IMR-90 (cell line): ENCODE measurements around the gene ROBO1.

ENCODE experiments used
- BHLHE40 ChIP-seq: fragments of 150-350 bp; IDR thresholded peaks from 2 replicates; pipeline ENCODE4 v1.6.1; 2016; ENCODE audit warnings: mild to moderate bottlenecking, low read depth, low read length
- CEBPB ChIP-seq: IDR thresholded peaks from 2 replicates; pipeline ENCODE4 v1.6.1; 2012; ENCODE audit warnings: low read depth, low read length, improper control_type of control experiment
- CHD1 ChIP-seq: IDR thresholded peaks from 2 replicates; pipeline ENCODE4 v1.6.1; 2012; ENCODE audit warnings: low read depth, low read length, improper control_type of control experiment
- CTCF ChIP-seq: conservative IDR thresholded peaks from 2 replicates; pipeline ENCODE4 v1.5.1; 2012; ENCODE audit warnings: mild to moderate bottlenecking, low read depth, low read length, improper control_type of control experiment
- ELK1 ChIP-seq: fragments of 150-350 bp; IDR thresholded peaks from 2 replicates; pipeline ENCODE4 v1.6.1; 2016; ENCODE audit warnings: low read depth, mild to moderate bottlenecking, low read length, moderate library complexity, borderline replicate concordance
- MAZ ChIP-seq: IDR thresholded peaks from 2 replicates; pipeline ENCODE4 v1.6.1; 2012; ENCODE audit warnings: low read depth, mild to moderate bottlenecking, low read length, improper control_type of control experiment, moderate library complexity, borderline replicate concordance
- MXI1 ChIP-seq: IDR thresholded peaks from 2 replicates; pipeline ENCODE4 v1.6.1; 2012; ENCODE audit warnings: low read depth, mild to moderate bottlenecking, low read length, moderate library complexity, borderline replicate concordance
- NFE2L2 ChIP-seq: fragments of 150-350 bp; IDR thresholded peaks from 2 replicates; pipeline ENCODE4 v1.6.1; 2016; ENCODE audit warnings: low read depth, mild to moderate bottlenecking, low read length
- POLR2A ChIP-seq: IDR thresholded peaks from 2 replicates; pipeline ENCODE4 v1.6.1; 2012; ENCODE audit warnings: mild to moderate bottlenecking, low read depth, low read length
- RAD21 ChIP-seq: IDR thresholded peaks from 2 replicates; pipeline ENCODE4 v1.6.1; 2012; ENCODE audit warnings: low read length, improper control_type of control experiment
- RFX5 ChIP-seq: IDR thresholded peaks from 2 replicates; pipeline ENCODE4 v1.8.0; 2012; ENCODE audit warnings: low read depth, mild to moderate bottlenecking, low read length, moderate library complexity
- SMC3 ChIP-seq: fragments of 150-350 bp; IDR thresholded peaks from 2 replicates; pipeline ENCODE4 v1.6.1; 2016; ENCODE audit warnings: low read depth, mild to moderate bottlenecking, antibody characterized with exemption, low read length, moderate library complexity

GRCh38 chr3:78621061-78621716 is 1146.6 kb downstream of the ROBO1 start:
- TF ChIP-seq POLR2A (no peak), MXI1 (no peak), CTCF (no peak), RAD21 (no peak), SMC3 (no peak), BHLHE40 (no peak), NFE2L2 (no peak), ELK1 (no peak), CEBPB (no peak), RFX5 (no peak), CHD1 (no peak), MAZ (no peak)
